Panc1 (cell line): ENCODE results near the gene CDH23. TPM values are rescaled to one million over a fixed set of nuclear protein-coding genes. Genes with fewer than 3 reads are reported as not detected.

Experiments used
- ATAC-seq: fragments of 200-7000 bp; cut with Tn5 transposase; 2 replicates; pipeline ENCODE4 v1.9.1; 2020; ENCODE audit warnings: mild to moderate bottlenecking, moderate library complexity
- BruUV-seq: library from RNA; stranded (reverse); fragments of 400-500 nt; replicated peaks from 2 replicates; lab custom pipeline; 2021; lab: Mats Ljungman, UMichigan
- CTCF ChIA-PET: fragments of 300-600 bp; sonication (Branson Sonifier 250); formaldehyde crosslinking; loops from one replicate; lab custom pipeline; 2022; ENCODE audit warnings: antibody characterized with exemption; lab: Charles Lee
- POLR2A ChIA-PET: fragments of 300-600 bp; sonication (Branson Sonifier 250); formaldehyde crosslinking; loops from one replicate; lab custom pipeline; 2022; ENCODE audit warnings: antibody characterized with exemption; lab: Charles Lee
- DNase-seq: peaks from one replicate; pipeline ENCODE4 v3.0.0-alpha.2; 2010; ENCODE audit warnings: low read depth, low spot score
- H3K27ac ChIP-seq: 2 replicates; pipeline ENCODE4 v1.5.1; 2011; ENCODE audit warnings: mild to moderate bottlenecking, low read length, inconsistent platforms
- H3K27me3 ChIP-seq: fragments of 200-500 bp; sonication (Bioruptor generic); 2 replicates; pipeline ENCODE4 v1.6.0; 2014; ENCODE audit warnings: low read length, inconsistent platforms; ENCODE audit not compliant: control insufficient read depth, insufficient read depth
- H3K36me3 ChIP-seq: fragments of 200-500 bp; sonication (Bioruptor generic); 2 replicates; pipeline ENCODE4 v1.5.1; 2014; ENCODE audit warnings: inconsistent platforms, mild to moderate bottlenecking, low read length, moderate library complexity; ENCODE audit not compliant: control insufficient read depth, insufficient read depth
- H3K4me1 ChIP-seq: 2 replicates; pipeline ENCODE4 v1.5.1; 2011; ENCODE audit warnings: inconsistent platforms, mild to moderate bottlenecking, low read length, moderate library complexity; ENCODE audit not compliant: control insufficient read depth, insufficient read depth
- H3K4me3 ChIP-seq, 2 experiments: 2 replicates each; pipeline ENCODE4 v1.5.1; 2011 to 2012; ENCODE audit warnings: low read depth in 2 of 2, low read length in 2 of 2, mild to moderate bottlenecking in 2 of 2, inconsistent platforms in 1 of 2, moderate library complexity in 1 of 2
- H3K9me3 ChIP-seq: fragments of 200-500 bp; sonication (Bioruptor generic); 2 replicates; pipeline ENCODE4 v1.5.1; 2014; ENCODE audit warnings: low read depth, mild to moderate bottlenecking, inconsistent platforms, low read length, moderate library complexity; ENCODE audit not compliant: control insufficient read depth, insufficient read depth
- POLR2AphosphoS5 ChIP-seq: IDR thresholded peaks from 2 replicates; pipeline ENCODE4 v1.6.1; 2012; ENCODE audit warnings: mild to moderate bottlenecking, low read depth, low read length, moderate library complexity
- SIN3A ChIP-seq: IDR thresholded peaks from 2 replicates; pipeline ENCODE4 v1.6.1; 2012; ENCODE audit warnings: low read depth, mild to moderate bottlenecking, low read length, moderate library complexity, borderline replicate concordance; ENCODE audit not compliant: insufficient read depth
- TCF7L2 ChIP-seq: IDR thresholded peaks from 2 replicates; pipeline ENCODE4 v1.6.1; 2011; ENCODE audit warnings: mild to moderate bottlenecking, low read depth, low read length, inconsistent platforms
- in situ Hi-C: cut with HindIII; loops from 2 replicates; pipeline ENCODE4 v1.10.0; 2016; ENCODE audit warnings: low sequenced_read_pairs, low pct_unique_long_range_greater_than_20kb
- intact Hi-C: fragments of 100-400 bp; cut with micrococcal nuclease; formaldehyde crosslinking; loops from one replicate; pipeline ENCODE4 v1.10.0; 2022; ENCODE audit not compliant: unreplicated experiment
- total RNA-seq: library from RNA; stranded (reverse); gene quantifications from one replicate; pipeline ENCODE4 v1.2.1, GENCODE V29; 2021; ENCODE audit not compliant: unreplicated experiment
- TF ChIP-seq, protein P1 (sequence below), 2 experiments: IDR thresholded peaks; 2 replicates each; pipeline ENCODE4 v1.6.1; 2011 to 2012; ENCODE audit warnings: low read depth in 2 of 2, control low read depth in 1 of 2, low read length in 1 of 2, mild to moderate bottlenecking in 1 of 2, moderate library complexity in 1 of 2; ENCODE audit not compliant: insufficient read depth in 1 of 2
- TF ChIP-seq, protein P2 (sequence below): fragments of 450-650 bp; IDR thresholded peaks from 2 replicates; pipeline ENCODE4 v1.5.1; 2017; ENCODE audit warnings: mild to moderate bottlenecking

CDH23 gene
- total RNA-seq, 1 experiment from 2014 or later: 2.7 TPM

GRCh38 chr10:71693377-71693776 is 296.7 kb downstream of the CDH23 start:
- Histone ChIP-seq H3K27ac (no peak overlapping the region), H3K9me3 (no peaks in the 10 kb centered on the region), H3K36me3 (no peaks in the 10 kb centered on the region), H3K4me3 (no peak overlapping the region), H3K27me3 (no peaks in the 10 kb centered on the region), H3K4me1 (peaks cover 21% of the 10 kb centered on the region)
- BruUV-seq: no TSS peak
- in situ Hi-C loops: no loop called here
- TF ChIP-seq, protein P1, sequence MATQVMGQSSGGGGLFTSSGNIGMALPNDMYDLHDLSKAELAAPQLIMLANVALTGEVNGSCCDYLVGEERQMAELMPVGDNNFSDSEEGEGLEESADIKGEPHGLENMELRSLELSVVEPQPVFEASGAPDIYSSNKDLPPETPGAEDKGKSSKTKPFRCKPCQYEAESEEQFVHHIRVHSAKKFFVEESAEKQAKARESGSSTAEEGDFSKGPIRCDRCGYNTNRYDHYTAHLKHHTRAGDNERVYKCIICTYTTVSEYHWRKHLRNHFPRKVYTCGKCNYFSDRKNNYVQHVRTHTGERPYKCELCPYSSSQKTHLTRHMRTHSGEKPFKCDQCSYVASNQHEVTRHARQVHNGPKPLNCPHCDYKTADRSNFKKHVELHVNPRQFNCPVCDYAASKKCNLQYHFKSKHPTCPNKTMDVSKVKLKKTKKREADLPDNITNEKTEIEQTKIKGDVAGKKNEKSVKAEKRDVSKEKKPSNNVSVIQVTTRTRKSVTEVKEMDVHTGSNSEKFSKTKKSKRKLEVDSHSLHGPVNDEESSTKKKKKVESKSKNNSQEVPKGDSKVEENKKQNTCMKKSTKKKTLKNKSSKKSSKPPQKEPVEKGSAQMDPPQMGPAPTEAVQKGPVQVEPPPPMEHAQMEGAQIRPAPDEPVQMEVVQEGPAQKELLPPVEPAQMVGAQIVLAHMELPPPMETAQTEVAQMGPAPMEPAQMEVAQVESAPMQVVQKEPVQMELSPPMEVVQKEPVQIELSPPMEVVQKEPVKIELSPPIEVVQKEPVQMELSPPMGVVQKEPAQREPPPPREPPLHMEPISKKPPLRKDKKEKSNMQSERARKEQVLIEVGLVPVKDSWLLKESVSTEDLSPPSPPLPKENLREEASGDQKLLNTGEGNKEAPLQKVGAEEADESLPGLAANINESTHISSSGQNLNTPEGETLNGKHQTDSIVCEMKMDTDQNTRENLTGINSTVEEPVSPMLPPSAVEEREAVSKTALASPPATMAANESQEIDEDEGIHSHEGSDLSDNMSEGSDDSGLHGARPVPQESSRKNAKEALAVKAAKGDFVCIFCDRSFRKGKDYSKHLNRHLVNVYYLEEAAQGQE (IDR thresholded peaks at IDR 0.05; ENCODE audit: insufficient read depth in 1 of 2, low read depth in 2 of 2, low read length in 1 of 2): no peak
- TF ChIP-seq, protein P2, sequence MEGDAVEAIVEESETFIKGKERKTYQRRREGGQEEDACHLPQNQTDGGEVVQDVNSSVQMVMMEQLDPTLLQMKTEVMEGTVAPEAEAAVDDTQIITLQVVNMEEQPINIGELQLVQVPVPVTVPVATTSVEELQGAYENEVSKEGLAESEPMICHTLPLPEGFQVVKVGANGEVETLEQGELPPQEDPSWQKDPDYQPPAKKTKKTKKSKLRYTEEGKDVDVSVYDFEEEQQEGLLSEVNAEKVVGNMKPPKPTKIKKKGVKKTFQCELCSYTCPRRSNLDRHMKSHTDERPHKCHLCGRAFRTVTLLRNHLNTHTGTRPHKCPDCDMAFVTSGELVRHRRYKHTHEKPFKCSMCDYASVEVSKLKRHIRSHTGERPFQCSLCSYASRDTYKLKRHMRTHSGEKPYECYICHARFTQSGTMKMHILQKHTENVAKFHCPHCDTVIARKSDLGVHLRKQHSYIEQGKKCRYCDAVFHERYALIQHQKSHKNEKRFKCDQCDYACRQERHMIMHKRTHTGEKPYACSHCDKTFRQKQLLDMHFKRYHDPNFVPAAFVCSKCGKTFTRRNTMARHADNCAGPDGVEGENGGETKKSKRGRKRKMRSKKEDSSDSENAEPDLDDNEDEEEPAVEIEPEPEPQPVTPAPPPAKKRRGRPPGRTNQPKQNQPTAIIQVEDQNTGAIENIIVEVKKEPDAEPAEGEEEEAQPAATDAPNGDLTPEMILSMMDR: no peak
- TF ChIP-seq SIN3A (no peak), TCF7L2 (no peak), POLR2AphosphoS5 (no peak)
- ChIA-PET CTCF (interaction anchor here (0.5 to 1.1 kb wide), 2 partner anchors 119 to 689 kb away, joined by 3 read pairs; no protein-coding TSS in a partner anchor), POLR2A (no interaction called here)
- intact Hi-C loops: no loop called here
- ATAC-seq: no peak
- no peak for DNase-seq

DNA sequence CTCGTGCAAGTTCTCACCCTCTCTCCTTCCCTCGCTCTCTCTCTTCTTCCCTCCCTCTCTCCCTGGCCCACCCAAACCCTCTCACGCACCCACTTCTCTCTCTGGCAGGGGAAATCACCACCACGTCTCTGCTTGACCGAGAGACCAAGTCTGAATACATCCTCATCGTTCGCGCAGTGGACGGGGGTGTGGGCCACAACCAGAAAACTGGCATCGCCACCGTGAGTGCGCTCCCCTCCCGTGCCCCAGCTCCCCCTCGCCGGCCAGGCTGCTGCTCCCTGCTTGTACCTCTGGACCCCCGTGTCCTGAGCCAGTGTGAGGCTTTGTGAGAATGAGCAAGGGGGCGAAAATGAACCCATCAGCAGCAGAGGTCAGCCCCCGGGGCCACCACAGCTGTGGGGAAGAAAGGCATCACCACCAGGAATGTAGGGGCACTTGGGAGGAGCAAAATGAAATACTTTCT is 297.4 kb downstream of the CDH23 start:
- DNase-seq (no peak), ATAC-seq (no peak)
- no peaks in the 10 kb centered on the region for H3K9me3 ChIP-seq
- no peaks in the 10 kb centered on the region for H3K27me3 ChIP-seq
- H3K27ac ChIP-seq: no peak overlapping the region
- intact Hi-C loops (no loop called here), in situ Hi-C loops (no loop called here)
- H3K36me3 ChIP-seq: no peaks in the 10 kb centered on the region
- H3K4me3 ChIP-seq: no peak overlapping the region
- no TSS peak for BruUV-seq
- TF ChIP-seq SIN3A (no peak), TCF7L2 (no peak), POLR2AphosphoS5 (no peak)
- TF ChIP-seq, protein P2: no peak
- TF ChIP-seq, protein P1 (IDR thresholded peaks at IDR 0.05; ENCODE audit: insufficient read depth in 1 of 2, low read depth in 2 of 2, low read length in 1 of 2): no peak
- CTCF ChIA-PET: interaction anchor here (1.1 kb wide), 1 partner anchor 118 kb away, joined by 3 read pairs; no protein-coding TSS in a partner anchor
- POLR2A ChIA-PET: interaction anchor here (0.5 kb wide), 1 partner anchor 597 kb away, joined by 3 read pairs; no protein-coding TSS in a partner anchor
- H3K4me1 ChIP-seq: peaks cover 21% of the 10 kb centered on the region
